Natural killer cell (primary cell): Measurements from ENCODE around the gene ZBTB17. TPM values are rescaled to one million over a fixed set of nuclear protein-coding genes. Genes with fewer than 3 reads are reported as not detected.

Experiments
- ATAC-seq, 3 donors: fragments of 150-1000 bp in 2 of 3; fragments of 200-7000 bp in 1 of 3; cut with Tn5 transposase; 1 replicate in 1 of 3; 2 replicates in 2 of 3; pipeline ENCODE4 v1.10.0; 2021; ENCODE audit warnings: mild to moderate bottlenecking in 2 of 3, moderate library complexity in 2 of 3
- DNase-seq, 2 donors: peaks; one replicate each; pipeline versions ENCODE4 v3.0.0 to v3.0.0-alpha.2; 2013 to 2021; ENCODE audit warnings: mixed read lengths in 1 of 2
- H3K27ac ChIP-seq: one replicate; pipeline ENCODE4 v1.5.1; 2013; ENCODE audit warnings: mild to moderate bottlenecking, low read length
- H3K27me3 ChIP-seq: one replicate; pipeline ENCODE4 v1.6.1; 2013; ENCODE audit warnings: low read length; ENCODE audit not compliant: control insufficient read depth, insufficient read depth
- H3K36me3 ChIP-seq: one replicate; pipeline ENCODE4 v1.6.1; 2013; ENCODE audit warnings: low read length; ENCODE audit not compliant: control insufficient read depth, insufficient read depth
- H3K4me1 ChIP-seq: one replicate; pipeline ENCODE4 v1.6.1; 2013; ENCODE audit warnings: low read length; ENCODE audit not compliant: control insufficient read depth, insufficient read depth
- H3K4me3 ChIP-seq: one replicate; pipeline ENCODE4 v1.5.1; 2013; ENCODE audit warnings: low read length
- H3K9me3 ChIP-seq: one replicate; pipeline ENCODE4 v1.6.1; 2013; ENCODE audit warnings: low read length; ENCODE audit not compliant: control insufficient read depth, insufficient read depth
- H3K27ac Mint-ChIP-seq, 2 donors: one replicate each; pipeline ENCODE4 v1.8.0; 2022; ENCODE audit warnings: mild to moderate bottlenecking in 2 of 2, mixed read lengths in 2 of 2, moderate library complexity in 1 of 2
- H3K27me3 Mint-ChIP-seq, 2 donors: one replicate each; pipeline ENCODE4 v1.8.0; 2022; ENCODE audit warnings: low read depth in 2 of 2, mixed read lengths in 2 of 2
- H3K36me3 Mint-ChIP-seq: one replicate; pipeline ENCODE4 v1.8.0; 2022; ENCODE audit warnings: mixed read lengths
- H3K4me1 Mint-ChIP-seq, 2 donors: one replicate each; pipeline ENCODE4 v1.8.0; 2022; ENCODE audit warnings: mixed read lengths in 2 of 2
- H3K4me3 Mint-ChIP-seq: one replicate; pipeline ENCODE4 v1.8.0; 2022; ENCODE audit warnings: mild to moderate bottlenecking, moderate library complexity, mixed read lengths
- H3K9me3 Mint-ChIP-seq, 2 donors: one replicate each; pipeline ENCODE4 v1.8.0; 2022; ENCODE audit warnings: mixed read lengths in 2 of 2
- WGBS: methylation state at CpG from one replicate; pipeline ENCODE4 v1.1.7; 2013; ENCODE audit warnings: missing lambda C conversion rate; ENCODE audit not compliant: insufficient coverage; 5-methylcytosine and 5-hydroxymethylcytosine counted together
- intact Hi-C: fragments of 100-400 bp; cut with micrococcal nuclease; formaldehyde crosslinking; loops from one replicate; pipeline ENCODE4 v1.14.2; 2022
- total RNA-seq, 4 donors: library from RNA; stranded (reverse); fragments of 120-200 nt in 1 of 4; gene quantifications; one replicate each; pipeline versions ENCODE4 v1.2.3 to v1.2.4, GENCODE V29; 2013 to 2022
- TF ChIP-seq, protein P1 (sequence below): fragments of 200-600 bp; IDR thresholded peaks from one replicate; pipeline ENCODE4 v1.8.0; 2022; ENCODE audit warnings: antibody characterized with exemption

ZBTB17 gene
- total RNA-seq, 3 donors from 2014 or later (not counting 1 experiment from before 2014, with no cell fraction given): 86.0 to 100 (median 86.9) TPM

DNA sequence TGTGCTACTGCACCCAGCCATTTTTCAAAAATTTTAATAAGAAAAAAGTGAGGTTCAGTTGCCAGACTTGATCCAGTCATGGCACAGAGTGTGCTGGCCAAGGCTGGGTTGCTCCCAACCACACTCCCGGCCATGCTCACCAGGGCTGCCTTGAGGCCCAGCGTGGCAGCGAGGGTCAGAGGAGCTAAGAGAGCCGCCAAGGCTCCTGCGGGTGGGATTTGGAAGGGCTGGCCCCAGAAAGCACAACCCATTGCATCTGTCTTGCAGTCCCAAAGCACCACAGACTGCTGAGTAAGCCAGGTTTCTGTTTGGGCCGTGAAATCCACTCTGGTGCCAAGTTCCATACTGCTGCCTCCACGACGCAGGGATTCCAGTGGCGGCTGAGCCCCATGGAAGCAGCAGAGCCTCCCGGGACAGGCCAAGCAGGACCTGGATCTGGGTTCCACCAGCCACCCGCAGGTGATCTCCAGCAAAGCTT lies 22.6 kb downstream of the ZBTB17 start:
- Mint-ChIP-seq H3K9me3 (no peaks in the 10 kb centered on the region), H3K36me3 (no peaks in the 10 kb centered on the region), H3K27ac (peak overlapping the region in 1 of 2 donors; percentile 29), H3K27me3 (no peaks in the 10 kb centered on the region), H3K4me3 (no peak overlapping the region), H3K4me1 (peaks cover 64 to 71% of the 10 kb centered on the region in 2 donors)
- TF ChIP-seq, protein P1, sequence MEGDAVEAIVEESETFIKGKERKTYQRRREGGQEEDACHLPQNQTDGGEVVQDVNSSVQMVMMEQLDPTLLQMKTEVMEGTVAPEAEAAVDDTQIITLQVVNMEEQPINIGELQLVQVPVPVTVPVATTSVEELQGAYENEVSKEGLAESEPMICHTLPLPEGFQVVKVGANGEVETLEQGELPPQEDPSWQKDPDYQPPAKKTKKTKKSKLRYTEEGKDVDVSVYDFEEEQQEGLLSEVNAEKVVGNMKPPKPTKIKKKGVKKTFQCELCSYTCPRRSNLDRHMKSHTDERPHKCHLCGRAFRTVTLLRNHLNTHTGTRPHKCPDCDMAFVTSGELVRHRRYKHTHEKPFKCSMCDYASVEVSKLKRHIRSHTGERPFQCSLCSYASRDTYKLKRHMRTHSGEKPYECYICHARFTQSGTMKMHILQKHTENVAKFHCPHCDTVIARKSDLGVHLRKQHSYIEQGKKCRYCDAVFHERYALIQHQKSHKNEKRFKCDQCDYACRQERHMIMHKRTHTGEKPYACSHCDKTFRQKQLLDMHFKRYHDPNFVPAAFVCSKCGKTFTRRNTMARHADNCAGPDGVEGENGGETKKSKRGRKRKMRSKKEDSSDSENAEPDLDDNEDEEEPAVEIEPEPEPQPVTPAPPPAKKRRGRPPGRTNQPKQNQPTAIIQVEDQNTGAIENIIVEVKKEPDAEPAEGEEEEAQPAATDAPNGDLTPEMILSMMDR: no peak
- Histone ChIP-seq H3K27me3 (no peaks in the 10 kb centered on the region), H3K4me3 (no peak overlapping the region), H3K36me3 (peaks cover 2% of the 10 kb centered on the region), H3K4me1 (peaks cover 37% of the 10 kb centered on the region), H3K27ac (no peak overlapping the region), H3K9me3 (no peaks in the 10 kb centered on the region)
- intact Hi-C loops: no loop called here
- DNase-seq (no peak), ATAC-seq (no peak)
- 96% methylated on average over 11 of the region's 11 CpGs for WGBS

DNA sequence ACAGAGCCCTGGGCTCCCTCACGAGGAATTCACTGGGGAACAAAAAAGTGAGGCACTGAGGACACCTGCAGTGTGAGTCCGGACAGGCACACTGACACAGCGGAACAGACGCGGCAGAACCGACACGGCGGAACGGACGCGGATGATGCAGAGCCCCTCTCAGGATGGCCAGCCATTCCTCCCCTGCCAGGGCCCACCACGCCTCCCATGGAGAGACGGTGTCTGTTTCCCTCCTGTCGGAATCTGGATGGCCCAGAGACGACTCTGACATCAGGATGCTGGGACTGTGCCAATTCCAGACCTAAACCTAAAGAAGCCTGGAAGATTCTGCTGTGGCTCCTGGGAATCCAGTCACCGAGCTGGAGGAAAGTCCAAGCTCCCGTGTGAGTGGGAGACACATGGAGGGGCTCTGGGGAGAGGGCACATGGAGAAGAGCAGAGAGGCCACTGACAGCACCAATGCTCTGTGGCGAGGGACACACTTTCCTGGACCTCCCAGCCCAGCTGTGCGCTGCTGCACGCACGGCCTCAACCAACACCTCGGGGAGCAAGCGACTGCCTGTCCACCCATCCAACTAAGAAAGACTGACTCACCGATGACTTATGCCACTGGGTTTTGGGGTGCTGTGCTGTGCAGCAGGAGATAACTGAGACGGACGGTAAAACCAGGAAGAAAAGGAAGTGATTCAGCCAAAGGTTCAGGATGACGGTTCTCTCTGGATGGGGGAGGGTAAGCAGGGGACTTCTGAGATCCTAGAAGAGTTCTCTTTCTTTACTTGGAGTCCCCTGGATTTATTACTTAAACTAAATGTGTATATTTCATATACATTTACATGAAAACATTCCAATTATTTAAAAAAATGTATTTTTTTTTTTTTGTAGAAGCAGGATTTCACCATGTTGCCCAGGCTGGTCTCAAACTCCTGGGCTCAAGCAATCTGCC lies 23.3 kb downstream of the ZBTB17 start:
- TF ChIP-seq, protein P1: no peak
- Histone ChIP-seq H3K9me3 (no peaks in the 10 kb centered on the region), H3K27ac (no peak overlapping the region), H3K4me1 (peaks cover 43% of the 10 kb centered on the region), H3K4me3 (no peak overlapping the region), H3K36me3 (peaks cover 2% of the 10 kb centered on the region), H3K27me3 (no peaks in the 10 kb centered on the region)
- Mint-ChIP-seq H3K4me1 (peaks cover 66 to 72% of the 10 kb centered on the region in 2 donors), H3K9me3 (no peaks in the 10 kb centered on the region), H3K27me3 (no peaks in the 10 kb centered on the region), H3K4me3 (no peak overlapping the region), H3K27ac (peak overlapping the region; percentile 87 to 93), H3K36me3 (no peaks in the 10 kb centered on the region)
- WGBS: 80% methylated on average over 27 of the region's 27 CpGs
- intact Hi-C loops: no loop called here
- ATAC-seq (no peak), DNase-seq (no peak)

DNA sequence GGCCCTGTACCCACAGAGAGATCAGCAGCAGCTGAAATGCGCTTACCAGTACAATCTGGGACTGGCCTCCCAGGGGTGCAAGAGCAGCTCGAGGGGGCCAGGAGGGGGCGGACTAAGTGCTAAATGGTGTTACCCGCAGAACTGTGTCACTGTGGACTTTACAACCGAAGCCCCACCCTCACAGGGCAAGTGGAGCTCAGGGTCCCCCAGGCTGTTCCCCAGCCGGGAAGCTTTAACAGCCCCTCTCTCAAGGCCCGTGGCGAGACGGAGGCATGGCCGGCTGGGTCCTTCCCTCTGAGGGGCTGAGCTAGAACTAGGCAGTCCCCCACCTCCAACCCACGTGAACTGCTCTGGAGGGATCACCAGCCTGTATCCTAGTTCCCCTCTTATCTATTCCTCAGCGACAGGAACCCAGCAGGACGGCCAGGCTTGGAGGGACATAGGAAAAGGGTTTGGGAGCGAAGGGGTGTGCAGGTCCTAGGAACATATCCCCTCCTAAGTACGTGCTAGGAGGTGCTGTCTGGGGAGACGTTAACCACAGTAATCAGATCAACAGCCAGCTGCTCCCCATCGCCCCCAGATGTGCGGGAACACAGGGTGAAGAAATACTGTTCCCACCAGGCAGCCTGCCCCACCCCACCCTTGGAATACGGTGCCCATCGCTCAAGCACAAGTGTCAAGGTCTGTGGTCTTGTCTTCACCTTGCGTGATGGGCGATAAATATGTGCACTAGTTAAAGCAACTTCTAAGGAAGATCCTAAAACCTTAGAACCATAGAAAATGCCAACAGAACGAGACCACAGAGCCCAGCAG lies 24.4 kb downstream of the ZBTB17 start:
- intact Hi-C loops: no loop called here
- TF ChIP-seq, protein P1: no peak
- Mint-ChIP-seq H3K36me3 (no peaks in the 10 kb centered on the region), H3K4me1 (peaks cover 61 to 74% of the 10 kb centered on the region in 2 donors), H3K4me3 (peak overlapping the region; percentile 14), H3K27me3 (no peaks in the 10 kb centered on the region), H3K27ac (peak overlapping the region; percentile 87 to 93), H3K9me3 (no peaks in the 10 kb centered on the region)
- Histone ChIP-seq H3K27me3 (no peaks in the 10 kb centered on the region), H3K36me3 (peaks cover 9% of the 10 kb centered on the region), H3K4me3 (no peak overlapping the region), H3K27ac (peak overlapping the region; percentile 45), H3K9me3 (no peaks in the 10 kb centered on the region), H3K4me1 (peaks cover 53% of the 10 kb centered on the region)
- WGBS: 66% methylated on average over 22 of the region's 23 CpGs
- peak in 1 of 2 donors; percentile 62 for DNase-seq
- peak in 2 of 3 donors; percentile 10 to 22 for ATAC-seq
